Stimulated activated CD4-positive, alpha-beta T cell treated with anti-CD3 and anti-CD28 coated beads, Interleukin-12 subunit alpha, Interleukin-12 subunit beta, amount 100 ng/mL, for 24 hours (primary cell): Measurements from ENCODE around the gene RIPOR1.
"Not testable (repeated sequence)": the region's sequence is repeated elsewhere in the genome, so short reads cannot be mapped to it uniquely, and the experiment has no call there.

Source experiments
- DNase-seq, 2 experiments: peaks; one replicate each; pipeline ENCODE4 v3.0.0-alpha.2; 2020; ENCODE audit warnings: low read depth in 2 of 2

RIPOR1 gene

DNA sequence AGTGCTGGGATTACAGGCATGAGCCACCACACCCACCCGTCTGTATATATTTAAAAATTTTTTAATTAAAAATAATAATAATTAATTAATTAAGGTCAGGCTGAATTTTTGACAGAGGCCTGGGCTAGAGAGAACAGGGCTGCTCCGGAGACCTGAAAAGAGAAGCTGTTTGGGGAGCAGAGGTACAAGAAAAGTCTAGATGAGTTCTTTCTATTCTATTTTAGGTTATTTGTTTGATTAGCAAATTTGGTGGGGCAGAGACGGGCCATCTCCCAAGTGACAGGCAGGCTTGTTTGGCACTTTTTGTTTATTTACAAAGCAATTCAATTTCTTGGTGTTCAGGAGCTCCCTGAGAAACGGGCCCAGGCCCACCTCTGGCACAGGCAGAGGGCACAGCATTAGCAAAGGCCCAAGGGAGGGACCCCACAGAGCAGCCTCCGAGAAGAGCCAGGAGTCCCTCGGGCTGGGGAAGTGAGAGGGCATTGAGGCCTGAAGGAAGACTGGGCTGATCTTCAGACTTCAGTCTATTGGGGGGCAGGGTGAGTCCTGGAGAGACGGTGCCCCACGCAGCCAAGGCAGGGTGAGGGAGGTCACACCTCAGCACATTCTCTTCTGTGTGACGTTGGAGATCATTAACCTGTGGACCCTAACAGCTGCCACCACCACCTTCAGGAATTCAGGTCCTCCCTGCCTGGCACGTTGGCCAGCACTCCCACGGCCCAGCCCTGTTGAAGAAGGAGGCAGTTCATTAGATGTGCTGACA lies 10.8 kb upstream of the RIPOR1 start:
- no peak for DNase-seq

DNA sequence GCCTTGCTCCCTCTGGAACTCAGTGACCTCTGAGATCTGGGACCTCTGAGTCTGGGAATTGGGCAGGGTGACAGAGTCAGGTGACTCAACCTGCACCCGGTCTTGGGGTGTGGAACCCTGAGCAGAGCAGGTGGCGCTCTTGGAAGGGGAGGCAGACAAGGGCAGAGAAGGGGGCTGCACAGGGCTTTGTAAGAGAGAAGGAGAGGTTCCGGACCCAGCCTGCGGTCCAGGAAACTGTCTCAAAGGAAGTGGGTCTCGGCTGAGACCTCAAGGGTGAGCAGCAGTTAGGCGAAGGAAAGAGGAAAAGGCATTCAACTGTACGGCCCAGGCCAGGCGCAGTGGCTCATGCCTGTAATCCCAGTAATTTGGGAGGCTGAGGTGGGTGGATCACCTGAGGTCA lies 10.0 kb upstream of the RIPOR1 start:
- DNase-seq: no peak

DNA sequence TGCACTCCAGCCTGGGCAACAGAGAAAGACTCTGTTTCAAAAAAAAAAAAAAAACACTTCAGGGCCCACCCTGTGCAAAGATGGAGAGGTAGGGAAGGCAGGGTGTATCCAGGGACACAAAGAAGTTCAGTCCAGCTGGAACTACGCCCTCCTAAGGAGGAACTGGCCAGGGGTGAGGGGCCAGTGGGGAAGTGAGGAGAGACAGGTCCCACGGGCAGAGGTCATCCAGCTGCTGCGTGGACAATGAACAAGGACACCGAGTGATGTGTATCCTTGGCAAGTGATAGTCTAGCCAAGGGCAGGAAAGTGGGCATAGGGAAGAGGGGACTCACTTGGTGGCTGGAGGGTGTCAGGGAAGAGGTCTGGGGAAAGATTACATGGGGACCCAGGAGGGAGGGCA lies 9.4 kb upstream of the RIPOR1 start:
- DNase-seq: no peak

DNA sequence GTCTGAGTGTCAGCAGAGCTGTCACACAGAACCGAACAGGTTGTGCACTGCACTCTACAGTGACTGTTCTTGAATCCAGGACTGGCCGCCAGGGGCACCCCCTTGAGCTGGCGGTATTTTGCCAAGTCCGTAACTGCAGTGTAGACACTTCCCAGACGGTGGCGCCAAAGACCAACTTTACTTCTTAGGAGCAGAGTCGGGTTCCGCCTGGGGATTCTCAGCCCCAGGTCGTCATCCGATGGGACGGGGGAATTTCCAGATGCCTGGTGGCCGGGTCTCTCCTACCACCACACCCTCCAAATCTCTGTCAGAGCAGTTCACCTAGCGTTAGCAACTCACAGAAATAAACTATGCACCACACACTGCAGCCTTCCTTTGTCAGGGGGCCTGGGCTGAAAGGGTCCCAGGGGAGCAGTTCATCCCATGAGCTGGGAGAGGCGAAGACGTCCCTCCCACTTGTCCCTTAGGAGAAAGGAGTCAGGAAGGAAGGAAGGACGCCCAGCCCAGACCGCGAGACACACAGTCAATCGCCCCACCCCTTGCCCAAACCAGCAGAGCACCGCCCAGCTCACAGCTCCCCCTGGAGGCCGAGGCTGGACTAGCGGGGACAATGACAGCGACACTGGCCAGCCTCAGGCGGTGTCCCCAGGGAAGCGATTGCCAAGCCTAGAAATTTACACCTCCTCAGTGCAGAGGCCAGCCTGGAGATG lies 7.4 kb upstream of the RIPOR1 start:
- peak; percentile 94 to 99 for DNase-seq

DNA sequence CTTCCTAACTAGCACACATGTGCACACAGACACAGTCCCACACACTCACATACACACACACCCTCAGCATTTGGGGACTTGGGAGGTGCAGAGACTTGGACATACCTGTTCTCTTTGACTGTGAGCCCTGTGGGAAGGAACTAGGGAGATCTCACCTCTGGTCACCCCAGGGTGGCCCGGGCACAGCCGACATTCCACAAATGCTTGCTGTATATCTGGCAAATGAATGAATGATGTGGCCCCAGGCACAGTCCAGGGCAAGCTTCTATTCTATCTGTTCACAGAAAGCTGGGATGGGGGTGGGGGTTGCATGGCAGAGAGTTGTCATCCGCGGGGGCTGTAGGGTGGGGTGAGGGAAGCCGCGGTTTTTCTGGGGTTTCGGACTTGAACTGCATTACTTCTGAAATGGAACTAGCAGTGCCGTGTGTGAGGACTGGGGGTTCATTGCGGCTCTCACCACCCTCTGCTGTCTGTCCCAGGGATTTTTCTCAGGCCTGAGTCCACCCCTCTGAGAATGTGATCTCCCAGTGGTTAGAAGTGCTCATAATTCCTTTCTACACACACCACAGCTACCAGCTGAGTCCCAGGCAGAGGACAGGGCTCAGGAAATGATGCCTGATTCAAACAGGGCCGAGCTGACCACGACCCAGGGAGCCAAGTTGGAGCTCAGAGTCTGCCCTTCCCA lies 3.3 kb upstream of the RIPOR1 start:
- DNase-seq: no peak

DNA sequence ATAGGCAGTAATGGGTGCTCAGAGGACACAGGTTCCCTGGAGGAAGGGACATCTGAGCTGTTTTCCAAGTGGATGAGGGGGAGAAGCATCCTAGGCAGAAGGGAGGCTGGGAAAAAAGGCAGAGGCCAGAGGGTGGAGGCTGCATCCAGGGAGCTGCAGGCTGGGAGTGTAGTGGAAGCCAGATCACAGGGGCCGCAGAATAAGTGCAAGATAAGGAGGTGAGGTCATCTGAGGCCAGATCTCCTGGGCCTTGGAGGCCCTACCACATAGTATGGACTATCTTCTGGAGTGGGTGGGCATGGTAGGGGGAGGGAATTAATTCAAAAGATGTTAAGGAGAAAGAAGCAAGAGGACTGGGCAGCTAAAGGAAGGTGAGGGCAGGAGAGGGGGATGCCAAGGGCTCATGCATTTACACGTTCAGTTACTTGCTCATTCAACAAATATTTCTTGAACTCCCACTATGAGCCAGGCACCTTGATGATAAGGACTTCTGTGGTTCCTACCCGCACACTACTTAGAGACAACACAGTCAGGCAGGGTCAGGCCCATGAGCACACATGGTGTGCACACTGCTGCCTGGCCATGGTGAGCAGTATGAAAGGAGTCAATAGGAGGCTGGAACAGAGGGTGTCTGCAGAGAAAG lies 2.4 kb upstream of the RIPOR1 start:
- no peak for DNase-seq

DNA sequence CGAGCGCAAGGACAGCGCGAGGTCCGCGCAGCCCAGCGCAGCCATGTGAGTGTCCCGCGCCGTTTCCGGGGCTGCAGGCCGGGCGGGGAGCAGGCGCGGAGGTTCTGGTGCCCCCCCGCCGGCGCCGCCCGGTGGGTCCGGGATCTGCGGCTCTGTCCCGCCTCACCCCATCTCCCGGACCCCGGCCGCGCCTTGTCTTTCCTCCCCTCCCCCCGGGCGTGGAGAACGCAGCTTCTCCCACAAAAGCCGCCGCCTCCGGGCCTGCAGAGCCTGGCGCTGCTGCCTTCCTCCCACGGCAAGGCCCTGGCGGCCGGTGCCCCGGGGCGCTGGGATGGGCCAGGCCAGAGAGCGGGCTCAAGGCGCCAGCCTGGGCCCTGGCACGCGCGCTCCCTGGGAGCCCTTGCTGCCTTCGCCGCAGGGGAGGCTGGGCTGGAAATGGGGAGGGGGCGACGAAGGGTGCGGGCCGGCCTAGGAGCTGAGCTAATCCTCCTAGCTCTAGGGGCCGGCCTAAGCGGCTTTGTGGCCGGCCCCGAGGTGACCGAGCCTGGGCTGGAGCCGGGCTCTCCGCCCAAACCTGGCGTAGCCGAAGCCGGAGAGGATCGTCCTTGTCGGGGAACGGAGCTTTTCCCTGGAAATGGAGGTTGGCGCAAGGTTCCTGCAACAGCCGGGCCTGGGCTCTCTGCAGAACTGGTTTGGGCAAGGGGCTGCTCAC lies 397 bp downstream of the RIPOR1 start:
- DNase-seq: no peak

DNA sequence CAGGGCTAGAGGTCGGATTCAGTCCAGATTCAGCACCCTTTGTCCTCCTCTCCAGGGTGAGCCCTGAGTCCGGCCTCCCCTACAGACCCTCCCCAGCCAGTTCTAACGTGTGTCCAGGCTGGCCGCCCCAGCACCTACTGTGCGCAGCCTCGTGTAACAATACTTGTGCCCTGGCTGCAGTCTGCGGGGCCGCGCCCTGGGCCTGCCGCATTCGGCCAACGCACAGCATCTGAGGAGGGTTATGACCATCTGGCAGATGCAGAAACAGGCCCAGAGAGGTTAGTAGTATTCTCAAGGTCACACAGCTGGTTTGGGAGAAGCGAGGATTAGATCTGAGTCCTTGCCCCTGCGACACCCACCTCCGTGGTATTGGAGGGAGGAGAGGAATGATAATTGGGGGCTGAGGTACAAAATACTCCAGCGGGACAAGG lies 968 bp downstream of the RIPOR1 start:
- no peak for DNase-seq

DNA sequence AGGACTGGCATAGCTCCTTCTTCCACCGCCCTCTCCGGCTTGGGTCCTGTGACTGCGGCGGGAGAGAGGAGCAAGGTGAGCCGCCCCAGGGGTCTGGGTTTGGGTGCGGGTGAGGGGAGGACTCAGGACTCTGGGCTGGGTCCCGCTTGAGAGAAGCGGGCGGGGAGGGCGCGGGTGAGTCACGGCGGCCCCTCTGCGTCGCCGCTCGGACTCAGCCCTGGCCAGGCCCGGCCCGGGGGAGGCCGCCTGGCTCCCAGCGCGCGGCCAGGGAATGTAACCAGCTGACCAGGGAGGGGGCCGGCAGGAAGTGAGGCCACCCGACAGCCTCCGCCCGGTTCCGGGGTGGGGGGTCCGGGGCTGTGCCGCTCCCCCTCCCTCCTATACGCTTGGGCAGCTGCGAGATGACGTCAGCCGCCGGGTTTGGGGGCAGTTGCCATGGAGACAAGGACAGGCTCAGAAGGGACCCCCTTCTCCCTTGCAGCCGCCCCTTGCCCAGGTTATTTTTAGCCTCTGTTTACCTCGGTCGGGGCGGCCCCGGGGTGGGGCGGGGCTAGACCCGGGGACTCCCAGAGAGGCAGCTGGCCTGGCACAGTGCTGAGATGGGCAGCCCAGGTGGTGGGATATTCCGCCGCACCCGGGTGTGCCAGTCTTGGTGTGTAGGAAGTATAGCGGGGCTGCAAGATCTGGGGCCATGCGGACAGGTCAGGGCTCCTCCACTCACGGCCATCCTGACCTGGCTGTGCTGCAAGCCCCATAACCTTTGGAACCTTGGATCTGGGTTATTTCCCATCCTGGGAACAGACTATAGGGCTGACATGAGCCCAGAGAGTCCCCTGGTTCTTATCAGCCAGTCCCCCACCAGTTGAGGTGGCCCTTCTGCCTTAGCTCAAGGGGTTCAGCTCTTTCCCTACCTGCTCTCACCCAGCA lies 1.6 kb downstream of the RIPOR1 start:
- no peak for DNase-seq

DNA sequence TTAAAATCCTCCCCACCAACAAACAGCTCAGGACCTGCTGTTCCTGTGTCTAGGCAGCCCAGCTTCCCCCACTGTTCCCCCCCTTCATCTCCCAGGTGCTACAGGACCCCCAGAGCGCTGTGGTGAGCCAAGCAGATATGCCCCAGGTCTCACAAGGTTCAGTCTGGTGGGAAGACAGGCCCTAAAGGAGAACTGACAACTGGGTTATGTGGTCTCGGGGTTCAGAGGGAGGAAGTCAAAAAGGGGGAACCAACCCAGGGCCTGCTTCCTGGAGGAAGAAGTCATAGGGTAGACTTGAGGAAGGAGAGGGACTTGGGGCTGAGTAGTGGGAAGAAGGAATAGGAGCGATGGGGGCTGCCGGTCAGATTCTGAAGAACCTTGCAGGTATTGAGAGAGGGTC lies 2.6 kb downstream of the RIPOR1 start:
- DNase-seq: no peak

DNA sequence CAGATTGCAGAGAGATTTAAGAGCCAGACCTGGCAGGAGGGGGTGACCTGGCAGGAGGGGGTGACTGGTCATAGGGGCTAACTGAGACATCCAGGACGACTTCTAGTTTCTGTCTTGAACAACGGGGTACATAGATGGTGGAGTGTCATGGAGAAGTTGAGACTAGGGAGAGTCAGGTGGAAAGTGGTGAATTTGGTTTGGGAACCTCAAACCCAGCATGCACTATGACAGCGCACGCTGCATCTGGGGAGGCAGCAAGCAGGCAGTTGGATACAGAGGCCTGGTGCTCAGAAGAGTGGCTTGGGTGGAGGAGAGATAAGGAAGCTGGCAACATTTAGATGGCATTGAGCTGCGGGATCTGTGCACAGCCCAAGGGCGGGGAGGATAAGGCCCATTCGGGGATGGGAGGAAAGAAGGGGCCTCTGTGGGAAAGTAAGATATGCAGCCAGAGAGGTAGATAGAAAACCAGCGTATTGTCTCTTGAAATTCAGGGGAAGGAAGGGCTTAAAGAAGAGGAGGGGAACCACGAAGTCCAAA lies 4.5 kb downstream of the RIPOR1 start:
- DNase-seq: no peak

DNA sequence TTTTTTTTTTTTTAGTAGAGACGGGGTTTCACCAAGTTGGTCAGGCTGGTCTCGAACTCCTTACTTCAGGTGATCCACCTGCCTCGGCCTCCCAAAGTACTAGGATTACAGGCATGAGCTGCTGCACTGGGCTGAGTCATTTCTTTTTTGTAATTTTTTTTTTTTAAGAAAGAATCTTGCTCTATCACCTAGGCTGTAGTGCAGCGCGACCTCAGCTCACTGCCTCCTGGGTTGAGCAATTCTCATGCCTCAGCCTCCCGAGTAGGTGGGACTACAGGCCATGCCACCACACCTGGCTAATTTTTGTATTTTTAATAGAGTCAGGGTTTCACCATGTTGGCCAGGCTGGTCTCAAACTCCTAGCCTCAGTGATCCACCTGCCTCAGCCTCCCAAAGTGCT lies 5.4 kb downstream of the RIPOR1 start:
- DNase-seq: not testable (repeated sequence)

DNA sequence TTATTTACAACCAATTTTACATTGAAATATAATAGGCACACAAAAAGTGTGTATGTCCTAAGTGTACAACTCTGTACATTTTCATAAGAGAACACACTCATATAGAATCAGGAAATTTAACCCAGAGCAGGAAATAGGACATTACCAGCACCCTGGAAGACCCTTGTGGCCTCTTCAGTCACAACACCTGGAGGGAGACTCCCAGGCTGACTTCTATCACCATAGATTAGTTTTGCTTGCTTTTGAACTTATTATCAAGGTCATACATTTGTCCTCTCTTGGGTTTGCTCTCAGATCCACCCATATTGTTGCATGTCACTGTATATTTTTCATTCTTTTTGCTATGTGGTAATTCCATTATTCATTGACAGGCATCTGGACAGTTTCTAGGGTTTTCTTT lies 5.8 kb downstream of the RIPOR1 start:
- no peak for DNase-seq

DNA sequence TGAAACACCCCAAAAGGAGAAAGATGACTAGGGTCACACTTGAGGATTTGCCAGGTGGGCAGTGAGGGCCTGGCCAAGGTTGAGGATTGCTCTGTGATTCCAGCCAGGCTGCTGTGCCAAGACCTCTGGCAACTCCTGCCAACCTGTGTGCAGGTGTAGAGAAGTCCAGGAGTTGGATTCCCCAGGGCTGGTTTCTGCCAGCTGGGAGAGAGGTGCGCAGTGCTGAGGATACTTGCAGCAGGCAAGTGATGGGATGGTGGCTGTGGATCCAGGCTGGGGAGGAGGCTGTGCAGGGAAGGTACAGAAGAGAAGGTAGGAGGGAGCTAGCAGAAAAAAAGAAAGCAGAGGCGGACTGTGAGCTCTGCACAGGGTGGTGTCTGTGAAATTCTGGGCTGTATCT lies 6.6 kb downstream of the RIPOR1 start:
- no peak for DNase-seq

DNA sequence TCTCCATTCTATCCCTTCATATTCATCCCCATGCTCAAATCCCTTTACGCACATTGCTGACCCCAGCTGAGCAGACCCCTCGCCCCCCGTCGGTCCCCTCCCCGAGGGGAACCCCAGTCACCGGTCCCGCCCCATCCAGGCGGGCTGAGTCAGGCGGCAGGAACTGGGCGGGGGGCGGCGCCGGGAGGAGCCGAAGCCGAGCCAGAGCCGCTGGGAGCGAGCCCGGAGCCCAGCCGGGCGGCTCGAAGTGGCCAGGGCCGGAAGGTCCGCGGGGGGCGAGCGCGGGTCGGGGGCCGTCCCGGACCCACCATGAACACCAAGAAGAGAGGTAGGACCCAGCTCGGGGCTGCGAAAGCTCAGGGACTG lies 8.6 kb downstream of the RIPOR1 start:
- no peak for DNase-seq

DNA sequence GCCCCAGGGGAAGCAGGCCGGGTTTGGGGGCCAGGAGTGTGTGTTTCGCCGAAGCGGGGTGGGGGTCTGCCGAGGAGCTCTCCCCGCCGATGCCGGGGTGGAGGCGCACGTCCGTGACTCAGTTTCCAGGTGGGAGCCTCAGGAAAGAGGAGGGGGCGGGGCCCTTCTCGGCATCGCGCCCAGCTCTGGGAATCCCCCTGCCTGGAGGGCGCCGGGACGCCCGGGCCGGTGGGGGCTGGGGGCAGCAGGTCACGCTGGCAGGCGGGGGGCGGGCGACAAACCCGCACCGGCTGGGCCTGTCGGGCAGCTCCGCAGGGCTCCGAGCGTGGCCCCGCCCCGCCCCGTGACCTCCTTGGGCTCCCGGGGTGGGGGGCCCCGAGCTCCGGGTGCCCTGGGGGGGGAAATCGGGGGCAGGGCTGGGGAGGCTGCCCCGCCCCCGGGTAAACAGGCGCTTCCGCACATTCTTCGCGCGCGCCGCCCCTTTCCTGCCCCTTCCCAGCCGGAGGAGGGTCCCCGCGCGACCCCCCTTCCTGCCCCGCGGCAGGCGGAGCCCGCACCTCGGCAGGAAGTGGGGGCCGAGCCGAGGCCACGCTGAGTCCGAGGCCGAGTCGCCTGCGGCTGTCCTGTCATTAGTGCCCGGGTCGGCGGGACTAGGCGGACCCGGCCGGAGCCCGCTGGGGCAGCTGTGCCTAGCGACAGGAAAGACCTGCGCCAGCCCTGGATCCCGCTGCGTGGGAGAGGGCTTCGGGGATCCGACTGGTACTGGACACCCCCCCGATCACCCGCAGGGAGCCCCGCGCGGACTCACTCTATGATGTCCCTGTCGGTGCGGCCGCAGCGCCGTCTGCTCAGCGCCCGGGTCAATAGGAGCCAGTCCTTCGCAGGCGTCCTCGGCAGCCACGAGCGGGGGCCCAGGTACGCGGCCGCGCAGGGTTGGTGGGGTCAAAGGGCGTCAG lies 9.3 kb downstream of the RIPOR1 start:
- no peak for DNase-seq

DNA sequence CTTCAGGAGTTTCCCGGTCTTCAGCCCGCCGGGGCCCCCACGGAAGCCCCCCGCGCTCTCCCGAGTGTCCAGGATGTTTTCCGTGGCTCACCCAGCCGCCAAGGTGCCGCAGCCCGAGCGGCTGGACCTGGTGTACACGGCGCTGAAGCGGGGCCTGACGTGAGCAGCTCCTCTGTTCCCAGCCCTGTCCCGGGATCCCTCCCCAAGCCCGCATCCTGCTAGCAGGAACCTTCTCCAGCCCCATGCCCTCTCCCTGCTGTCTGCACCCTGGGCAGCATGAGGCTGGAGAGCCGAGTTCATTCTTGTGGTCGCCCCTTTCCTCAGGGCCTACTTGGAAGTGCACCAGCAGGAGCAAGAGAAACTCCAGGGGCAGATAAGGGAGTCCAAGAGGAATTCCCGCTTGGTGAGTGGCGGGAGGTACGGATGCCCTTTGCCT lies 10.1 kb downstream of the RIPOR1 start:
- no peak for DNase-seq

DNA sequence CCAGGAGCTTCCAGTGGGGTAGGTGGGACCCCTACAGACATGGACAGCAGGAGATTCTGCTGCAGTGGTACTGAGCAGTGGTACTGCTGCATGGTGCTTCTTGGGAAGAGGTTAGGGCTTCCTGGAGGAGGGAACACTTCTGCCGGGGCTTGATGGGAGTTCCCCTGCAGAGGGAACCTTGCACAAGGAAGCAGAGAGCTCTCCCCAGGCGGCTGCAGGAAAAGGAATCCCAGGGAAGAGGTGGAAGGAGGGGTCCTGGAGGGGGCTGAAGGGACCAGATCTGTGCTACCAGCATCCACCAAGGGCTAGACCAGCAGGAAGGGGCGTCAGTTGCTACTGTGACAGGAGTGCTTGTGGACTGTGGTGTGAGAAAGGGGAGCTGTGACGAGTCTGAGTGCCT lies 10.6 kb downstream of the RIPOR1 start:
- DNase-seq: no peak
